HG02852 (cell line): Measurements from ENCODE around the gene HIVEP1.

Experiments
- ATAC-seq: cut with Tn5 transposase; IDR thresholded peaks from one replicate; pipeline ENCODE4 v1.9.1; 2021; ENCODE audit warnings: mild to moderate bottlenecking, moderate library complexity; ENCODE audit not compliant: unreplicated experiment

Gene HIVEP1

DNA sequence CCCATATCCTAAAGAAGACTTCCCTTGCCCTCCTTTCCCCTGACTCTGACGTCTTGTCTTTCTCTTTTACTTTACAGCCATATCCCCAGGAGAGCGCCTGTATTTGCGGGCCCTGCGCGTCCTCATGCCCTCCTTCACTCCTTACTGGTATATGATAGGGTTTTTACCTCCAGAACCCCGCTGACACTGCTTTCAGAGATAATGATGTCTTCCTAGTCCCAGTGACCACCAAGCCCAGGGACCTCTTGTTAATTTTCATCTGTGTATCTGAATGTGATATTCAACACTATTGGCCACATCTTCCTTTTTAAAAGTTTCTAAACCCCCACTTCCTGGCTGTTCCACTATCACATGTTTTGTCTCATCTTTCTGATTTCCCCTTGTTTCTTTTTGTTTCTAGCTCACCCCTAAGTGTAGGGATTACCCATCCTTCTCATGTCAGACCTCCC, 102.0 kb downstream of the HIVEP1 start:
- no peak for ATAC-seq

DNA sequence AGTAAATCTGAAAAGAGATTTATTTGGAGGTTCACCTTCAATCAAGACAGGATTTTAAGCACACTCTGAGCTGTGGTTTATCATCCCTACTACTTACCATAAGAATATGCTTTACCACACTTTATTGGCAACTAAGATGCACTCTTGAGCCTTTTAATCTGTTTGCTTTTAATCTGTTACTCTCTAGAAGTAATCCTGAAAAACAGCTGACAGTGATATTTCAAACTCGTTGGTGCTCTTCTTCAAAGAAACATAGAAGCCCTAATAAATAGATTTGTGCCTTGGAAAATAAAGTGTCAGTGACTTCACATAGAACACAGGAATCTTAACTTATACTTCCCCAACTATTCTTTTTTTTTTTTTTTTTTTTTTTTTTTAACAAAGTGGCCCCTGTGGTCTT, 102.9 kb downstream of the HIVEP1 start:
- no peak for ATAC-seq

DNA sequence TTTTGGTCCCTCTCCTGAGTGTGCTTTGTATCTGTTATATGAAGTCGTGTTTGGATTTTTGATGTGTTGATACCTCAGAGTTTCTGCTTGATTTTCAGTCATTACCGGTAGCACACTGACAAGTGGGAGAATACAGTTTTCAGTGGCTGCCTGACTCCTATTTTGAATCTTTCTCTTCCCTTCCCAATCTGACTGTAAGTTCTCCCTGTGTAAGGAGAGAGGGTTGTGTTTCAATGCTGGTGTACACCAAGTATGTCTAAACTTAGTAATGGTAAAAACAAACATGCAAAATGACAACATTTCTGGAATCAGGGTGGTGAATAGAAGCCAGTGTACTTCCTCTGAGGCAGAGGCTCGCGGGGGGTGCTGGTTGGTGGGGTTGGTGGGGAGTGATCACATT, 103.4 kb downstream of the HIVEP1 start:
- ATAC-seq, result no peak

DNA sequence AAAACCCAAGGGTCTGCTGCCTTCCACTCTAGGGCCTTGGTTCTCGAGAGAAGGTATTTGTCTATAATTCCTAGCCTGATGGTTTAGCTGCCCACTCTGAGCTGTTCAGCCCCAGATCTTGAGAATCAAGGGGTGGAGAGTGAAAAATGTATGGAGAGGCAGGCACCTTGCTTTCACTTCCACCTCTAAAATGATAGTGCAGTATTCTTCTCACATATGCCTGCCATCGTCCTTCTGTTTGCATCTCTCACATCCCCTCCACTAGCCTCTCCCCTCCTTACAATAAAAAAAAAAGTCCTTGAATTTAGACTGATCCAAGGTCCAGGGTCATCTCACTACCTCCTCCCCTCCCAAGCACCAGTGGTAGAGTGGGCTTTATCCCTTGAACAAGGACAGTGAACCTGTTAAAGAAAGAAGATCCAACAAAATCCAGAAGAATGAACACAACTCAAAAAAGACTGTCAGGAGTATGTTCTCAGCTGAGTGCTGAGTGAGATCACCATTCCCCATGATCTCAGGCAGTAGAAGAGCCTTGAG, 104.2 kb downstream of the HIVEP1 start:
- ATAC-seq, result no peak

DNA sequence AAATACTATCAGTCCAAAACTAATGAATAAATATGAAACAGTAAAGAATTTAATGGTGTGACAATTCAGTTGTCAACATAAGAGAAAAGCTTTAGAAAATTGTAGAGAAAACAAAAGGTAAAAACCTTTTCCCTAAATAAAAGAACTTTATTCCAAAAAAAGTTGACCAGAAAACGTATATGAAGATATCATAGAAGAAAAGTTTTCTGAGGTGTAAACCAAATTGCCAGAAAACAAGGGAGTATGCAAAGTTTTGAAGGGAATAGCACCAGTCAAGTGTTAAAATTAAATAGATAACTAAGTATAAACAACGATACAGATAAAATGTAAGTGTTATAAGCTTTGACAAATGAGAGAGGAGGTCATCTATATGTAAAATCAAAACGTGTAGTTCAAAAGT, 104.9 kb downstream of the HIVEP1 start:
- no peak for ATAC-seq

DNA sequence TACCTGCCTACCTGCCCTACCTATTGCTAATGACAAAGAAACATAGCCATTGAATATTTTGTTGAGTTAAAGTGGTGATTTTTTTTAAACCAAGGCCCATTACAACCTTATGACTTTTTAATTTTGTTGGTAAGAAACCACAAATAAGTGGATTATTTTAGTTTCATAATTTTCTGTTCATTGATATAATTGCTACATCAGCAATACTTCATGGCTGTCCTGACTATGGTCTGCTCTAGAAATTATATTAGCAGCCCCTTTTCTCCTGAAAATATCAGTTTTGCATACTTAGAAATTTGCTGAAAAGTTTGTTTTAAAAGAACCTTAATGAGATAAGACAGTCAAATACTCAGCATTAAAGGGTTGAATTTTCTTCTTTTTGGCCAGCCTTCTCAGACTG, 106.5 kb downstream of the HIVEP1 start:
- ATAC-seq, result no peak

DNA sequence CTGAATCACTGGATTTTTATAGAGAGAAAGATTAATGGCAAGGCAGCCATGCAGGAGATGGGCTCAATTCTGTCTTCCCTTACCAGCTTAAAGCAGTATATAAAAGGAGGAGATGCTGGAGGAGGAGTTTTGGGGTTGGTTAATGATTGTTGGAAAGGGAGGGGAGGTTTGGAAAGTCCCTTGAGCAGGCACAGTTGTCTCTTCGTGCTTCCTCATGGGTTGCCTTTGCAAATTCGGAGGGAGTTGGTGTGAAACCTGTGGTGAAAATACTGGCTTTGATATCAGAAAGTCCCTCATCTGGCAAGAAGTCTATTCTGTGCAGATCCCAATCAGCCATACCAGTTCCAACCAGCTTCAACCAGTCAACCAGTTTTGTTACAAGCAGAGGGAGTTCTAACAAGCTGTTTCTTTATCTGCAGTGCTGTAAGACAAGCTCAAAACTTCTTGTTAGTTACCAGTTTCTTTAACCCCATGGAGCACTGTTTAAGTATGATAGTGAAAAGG, 107.0 kb downstream of the HIVEP1 start:
- ATAC-seq, result peak; percentile 71

DNA sequence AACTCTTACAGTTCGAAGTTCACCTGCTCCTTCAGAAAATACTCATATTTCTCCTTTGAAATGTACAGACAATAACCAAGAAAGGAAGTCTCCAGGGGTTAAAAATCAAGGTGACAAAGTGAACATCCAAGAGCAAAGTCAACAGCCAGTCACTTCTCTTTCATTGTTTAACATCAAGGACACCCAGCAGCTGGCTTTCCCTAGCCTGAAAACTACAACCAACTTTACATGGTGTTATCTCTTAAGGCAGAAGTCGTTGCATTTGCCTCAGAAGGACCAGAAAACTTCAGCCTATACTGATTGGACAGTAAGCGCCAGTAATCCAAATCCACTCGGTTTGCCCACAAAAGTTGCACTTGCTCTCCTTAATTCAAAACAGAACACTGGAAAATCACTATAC, 113.3 kb downstream of the HIVEP1 start:
- ATAC-seq, result no peak

DNA sequence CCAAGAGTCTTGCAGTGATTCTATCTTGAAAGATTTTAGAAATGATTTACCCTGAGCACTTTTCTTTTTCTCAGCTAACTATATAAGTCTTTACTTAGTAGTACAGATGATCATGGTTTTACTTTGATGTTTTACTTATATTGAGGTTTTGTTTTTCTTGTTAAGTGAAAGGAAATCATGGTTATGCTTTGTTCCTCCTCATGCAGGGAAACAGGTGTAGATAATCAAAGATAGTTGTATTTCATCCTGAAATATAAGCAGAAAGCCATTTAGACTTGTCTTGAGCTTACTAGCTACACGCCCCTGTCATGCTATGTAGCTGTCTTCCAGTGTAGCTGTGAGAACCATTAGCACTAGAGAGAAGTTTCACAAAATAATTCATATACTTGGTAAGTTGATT, 113.9 kb downstream of the HIVEP1 start:
- ATAC-seq, result no peak

DNA sequence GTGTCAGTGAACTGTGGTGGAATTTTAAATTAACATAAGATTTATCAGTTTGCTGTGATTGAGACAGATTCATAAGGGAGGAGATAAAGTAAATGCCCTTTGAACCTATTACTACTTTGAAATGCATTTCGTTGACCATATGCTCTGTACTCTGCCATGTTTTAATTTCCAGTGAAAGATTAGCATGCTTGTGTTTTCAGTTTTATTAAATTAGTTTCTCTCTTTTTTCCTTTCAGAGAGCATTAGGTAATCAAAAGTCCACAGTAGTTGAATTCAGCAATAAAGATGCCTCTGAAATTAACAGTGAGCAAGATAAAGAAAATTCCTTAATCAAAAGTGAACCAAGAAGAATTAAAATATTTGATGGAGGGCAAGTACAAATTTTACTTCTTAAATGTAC, 117.4 kb downstream of the HIVEP1 start:
- ATAC-seq, result no peak

DNA sequence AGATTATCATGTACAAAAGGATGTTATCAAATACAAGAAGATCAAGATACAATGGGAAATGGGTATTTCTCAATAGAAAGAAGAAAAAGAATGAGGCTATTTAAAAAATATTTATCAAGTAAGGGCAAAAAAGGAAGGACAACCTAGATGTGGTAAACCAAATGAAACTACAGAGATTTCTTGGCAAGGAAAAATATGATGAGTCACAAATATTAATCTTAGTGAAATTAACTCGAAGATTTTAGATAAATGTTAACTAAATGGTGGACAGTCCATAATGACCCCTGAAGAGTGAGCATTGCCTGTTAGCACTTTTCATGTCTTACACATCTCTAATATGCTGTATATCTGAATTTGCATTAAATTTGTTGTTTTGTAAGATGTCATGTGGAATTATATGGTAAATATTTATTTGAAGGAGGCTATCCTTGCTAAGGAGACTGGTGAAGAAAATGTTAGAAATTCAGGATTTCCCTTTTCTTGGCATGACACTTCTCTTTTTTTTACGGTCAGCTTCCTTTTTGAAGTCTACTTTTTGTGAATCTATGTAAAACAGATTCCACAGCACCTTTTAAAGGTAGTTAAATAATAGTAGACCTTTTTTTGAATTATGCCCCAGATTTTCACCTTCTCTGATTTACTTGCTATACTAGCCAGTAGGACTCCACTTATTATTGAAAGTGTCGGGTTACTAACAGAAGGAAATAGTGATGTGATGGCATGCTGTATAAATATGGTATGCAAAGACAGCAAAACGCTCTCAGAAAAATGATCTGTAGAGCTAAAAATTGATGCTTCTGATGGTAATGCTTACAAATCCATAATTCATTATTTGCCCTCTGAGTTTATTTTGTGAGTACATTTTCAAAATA, 120.5 kb downstream of the HIVEP1 start:
- ATAC-seq, result no peak

DNA sequence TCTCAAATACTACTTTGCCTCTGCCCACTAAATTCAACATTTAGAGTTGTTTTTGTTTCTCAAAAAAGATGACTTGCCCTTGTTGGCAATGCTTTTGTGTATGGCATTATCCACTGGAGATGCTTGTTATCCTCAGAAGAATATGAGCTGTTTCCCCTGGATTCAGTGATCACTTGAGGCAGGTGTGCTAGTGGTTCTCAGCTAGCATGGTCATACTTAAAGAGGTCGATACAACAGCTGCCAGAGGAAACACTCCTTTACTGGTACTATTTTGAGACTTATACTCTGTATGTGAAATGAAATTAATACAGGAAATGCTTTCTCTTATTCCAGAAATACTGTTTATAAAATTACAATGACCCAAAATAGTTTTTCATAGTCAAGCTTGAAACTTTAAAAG, 122.5 kb downstream of the HIVEP1 start:
- ATAC-seq, result no peak

DNA sequence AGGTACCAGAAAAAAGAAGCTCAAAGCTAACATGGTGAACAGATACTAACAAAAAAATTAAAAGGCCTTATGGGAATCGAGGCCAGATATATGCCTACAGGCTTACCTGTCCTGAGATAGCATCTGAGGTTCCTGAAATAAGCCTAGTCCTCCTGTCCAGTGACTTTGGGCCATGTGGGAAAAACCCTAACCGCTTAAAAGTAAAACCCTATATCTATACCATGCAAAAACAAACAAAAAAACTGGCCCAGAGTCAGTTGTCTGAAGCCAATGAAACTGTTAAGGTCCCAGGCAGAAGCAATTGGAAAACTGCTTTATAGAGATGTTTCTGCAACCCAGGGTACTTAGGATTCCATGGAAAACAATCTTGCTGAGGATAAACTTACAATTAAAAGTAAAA, 122.9 kb downstream of the HIVEP1 start:
- ATAC-seq, result no peak

DNA sequence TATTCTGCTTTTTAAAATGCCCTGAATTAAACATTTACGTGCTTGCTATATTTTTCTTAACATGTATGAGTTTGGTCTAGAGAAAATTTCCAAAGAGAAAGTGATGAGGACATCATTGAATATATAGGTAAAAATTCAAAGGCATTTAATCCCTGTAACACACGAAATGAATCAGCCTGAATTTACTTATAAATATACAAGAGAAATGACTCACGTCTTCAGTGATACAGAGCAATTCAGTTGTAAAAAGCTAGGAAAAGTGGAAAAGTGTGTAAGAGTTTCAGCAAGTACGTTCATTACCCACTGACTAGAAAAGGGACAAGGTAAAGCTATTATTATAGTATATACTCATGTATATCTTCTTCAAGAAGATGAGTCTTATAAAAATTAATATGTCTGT, 124.8 kb downstream of the HIVEP1 start:
- no peak for ATAC-seq

DNA sequence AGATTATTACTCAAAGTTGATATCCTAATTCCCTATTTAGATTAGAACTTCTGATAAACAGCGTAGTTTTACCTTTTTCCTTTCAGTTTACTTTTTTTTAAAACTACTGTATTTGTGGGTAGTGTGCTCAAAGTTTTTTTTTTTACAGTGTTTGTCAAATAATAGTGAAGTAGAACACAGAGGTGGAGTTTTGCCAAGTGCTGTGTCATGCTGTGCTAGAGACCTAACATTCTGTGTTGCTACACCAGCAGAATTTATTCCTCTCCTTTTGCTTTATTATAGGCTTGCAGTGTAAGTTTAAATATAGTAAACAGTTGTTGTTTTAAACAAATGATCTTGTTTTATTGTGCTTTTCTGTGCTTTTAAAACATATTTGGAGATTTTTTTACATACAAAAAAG, 125.4 kb downstream of the HIVEP1 start:
- ATAC-seq, result no peak

DNA sequence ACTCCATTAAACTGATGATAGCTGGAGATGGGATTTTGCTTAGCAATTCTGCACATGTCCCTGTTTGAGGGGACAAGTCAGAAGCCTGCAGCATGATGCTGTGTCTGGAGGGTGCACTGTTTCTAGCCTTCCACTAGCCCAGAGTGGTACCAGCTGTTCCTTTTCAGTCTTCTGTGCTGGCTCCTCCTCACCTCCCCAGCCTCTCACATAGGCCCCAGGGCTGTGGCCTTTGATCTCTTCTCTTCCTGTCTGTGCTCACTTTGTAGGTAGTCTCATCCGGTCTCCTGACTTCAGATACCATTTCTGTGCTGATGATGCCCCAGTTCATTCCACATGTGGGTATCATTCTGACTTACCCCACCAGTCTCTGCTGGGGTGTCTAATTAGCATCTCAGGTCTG, 126.3 kb downstream of the HIVEP1 start:
- ATAC-seq, result no peak

DNA sequence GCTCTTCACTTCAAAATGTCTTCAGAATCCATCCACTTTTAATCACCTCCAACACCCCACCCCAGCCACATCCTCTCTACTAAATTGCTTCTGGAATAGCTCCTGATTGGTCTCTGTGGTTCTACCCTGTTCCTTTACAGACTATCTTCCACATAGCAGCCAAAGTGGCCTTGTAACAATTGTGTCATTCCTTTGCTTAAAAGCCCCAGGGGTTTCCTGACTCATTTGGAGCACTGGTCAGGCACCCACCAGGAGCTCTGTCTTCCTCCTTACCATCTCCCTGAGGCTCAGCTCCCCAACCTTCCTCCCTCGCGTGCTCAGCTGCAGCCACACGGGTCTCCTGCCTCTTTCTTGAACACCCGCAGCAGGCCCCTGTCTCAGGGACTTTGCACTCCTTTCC, 126.8 kb downstream of the HIVEP1 start:
- ATAC-seq, result no peak

DNA sequence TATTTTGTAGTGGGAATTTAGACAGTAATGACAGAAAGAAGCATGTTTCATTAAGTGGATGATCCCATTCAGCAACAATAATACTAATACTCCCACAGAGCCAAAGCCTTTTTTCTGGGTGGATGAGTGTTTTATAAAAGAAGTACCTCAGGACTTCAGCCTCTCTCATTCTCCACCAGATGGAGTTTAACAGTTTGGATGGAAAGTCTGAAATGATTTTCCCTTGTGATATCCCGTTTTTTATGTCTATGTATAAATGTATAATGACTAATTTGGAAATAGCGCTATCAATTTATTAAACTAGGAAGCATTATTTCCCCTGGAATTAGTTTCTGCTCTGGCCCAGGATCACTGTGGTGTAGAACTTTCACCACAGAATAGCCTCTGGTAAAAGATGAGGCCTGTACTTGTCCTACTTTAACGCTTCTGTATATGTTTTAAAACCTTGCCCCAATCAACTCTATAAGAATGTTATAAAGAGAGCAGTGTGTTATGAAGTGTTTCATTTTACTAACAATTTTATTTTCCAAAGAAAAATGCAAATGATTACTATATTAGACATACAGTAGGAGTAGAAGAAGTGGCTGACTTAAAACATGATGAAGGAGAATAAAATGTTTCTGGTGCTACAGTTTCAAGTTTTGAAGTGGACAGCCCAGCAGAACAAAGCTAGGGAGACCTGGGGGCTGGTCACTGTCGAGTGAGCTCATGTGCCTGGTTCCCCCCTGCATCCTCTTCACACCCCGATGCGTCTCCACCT, 135.6 kb downstream of the HIVEP1 start:
- ATAC-seq, result no peak

DNA sequence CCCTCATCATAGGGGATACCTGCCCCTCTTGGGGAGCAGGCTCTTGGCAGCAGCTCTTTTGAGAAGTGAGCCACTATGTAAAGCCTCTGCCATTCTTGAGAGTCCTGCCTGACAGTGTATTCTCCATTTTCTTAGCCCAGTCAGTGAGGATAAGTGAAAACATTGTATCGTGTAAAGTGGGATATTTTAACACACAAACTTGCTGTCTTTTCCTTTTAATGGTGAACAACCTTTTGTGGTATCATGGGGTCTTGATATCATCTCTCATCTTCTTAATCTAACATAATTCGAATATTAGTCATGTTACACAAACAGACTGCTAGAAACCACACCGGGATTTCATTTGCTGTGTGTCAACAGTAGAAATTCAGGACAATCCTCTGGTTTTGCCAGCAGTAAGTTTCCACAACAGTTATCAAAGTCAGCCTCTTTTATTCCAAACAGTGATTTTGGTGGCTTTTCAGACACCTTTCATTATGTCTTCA, 136.2 kb downstream of the HIVEP1 start:
- no peak for ATAC-seq

DNA sequence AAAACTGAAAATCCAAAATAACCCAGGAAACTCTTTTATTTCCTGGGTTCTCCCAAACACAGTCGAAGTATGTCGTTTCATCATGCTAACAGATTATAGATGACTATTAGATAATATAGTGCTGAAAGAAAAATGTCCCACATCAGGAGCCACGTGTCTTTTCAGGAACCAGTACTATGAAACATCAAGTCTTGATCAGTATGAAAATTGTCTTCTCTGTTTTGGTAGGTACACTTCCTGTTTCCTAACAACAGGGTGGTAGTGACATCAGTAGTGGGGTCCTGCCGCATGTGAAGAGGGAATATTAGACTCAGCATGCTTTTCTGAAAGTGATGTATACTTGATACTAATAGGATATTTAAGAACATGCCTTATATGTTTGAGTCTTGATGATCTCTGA, 136.7 kb downstream of the HIVEP1 start:
- ATAC-seq, result no peak

DNA sequence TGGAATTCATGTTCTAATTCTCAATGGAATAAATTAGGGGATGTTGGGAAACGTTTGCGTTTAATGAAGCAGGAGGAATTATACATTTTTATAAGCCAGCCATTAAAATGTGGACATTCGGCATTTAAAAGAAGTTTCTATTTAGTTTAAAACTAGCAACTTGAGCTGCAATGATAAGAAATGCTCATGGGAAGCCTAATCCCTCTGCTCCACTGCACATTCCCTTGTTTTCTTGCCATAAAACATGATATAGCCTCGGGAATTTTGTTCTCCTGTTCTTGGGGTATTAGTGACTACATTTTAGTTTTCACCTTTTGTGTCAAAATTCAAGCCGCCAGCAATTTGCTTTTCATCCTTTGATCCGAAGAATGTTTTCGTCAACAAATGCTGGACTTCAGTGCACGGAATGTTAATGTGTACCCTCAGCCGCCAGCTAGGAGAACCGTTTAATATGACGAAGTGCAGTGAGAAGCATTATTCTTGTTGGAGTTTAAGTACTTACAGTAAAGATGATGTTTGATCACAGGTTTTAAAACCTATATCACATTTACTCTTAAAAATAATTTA, 137.9 kb downstream of the HIVEP1 start:
- no peak for ATAC-seq
